GM19043 (cell line): ENCODE results near the gene CUTA.

Experiments
- ATAC-seq: cut with Tn5 transposase; IDR thresholded peaks from one replicate; pipeline ENCODE4 v1.9.1; 2021; ENCODE audit warnings: low read depth; ENCODE audit not compliant: unreplicated experiment

The CUTA gene

GRCh38 chr6:33417903-33418689, at the start of gene CUTA:
Gene CUTA (minus strand): TSS chr6:33418107. CDS start chr6:33418000, 107 bp downstream.
- ATAC-seq = peak; percentile 80

GRCh38 chr6:33467091-33467490, 49.2 kb upstream of the CUTA start:
- ATAC-seq = no peak

DNA sequence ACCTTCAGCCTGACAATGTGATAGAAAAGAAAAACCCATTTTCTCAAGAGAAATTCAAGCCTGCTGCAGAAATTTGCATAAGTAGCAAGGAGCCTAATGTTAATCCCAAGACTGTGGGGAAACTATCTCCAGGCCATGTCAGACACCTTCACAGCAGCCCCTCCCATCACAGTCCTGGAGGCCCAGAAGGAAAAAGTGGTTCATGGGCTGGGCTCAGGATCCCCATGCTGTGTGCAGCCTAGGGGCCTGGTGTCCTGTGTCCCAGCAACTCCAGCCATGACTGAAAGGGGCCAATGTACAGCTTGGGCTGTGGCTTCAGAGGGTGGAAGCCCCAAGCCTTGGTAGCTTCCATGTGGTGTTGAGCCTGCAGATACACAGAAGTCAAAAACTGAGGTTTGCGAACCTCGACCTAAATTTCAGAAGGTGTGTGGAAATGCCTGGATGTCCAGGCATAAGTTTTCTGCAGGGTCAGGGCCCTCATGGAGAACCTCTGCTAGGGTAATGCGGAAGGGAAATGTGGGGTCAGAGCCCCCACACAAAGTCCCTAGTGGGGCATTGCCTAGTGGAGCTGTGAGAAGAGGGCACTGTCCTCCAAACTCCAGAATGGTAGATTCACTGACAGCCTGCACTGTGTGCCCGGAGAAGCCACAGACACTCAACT, 48.3 kb upstream of the CUTA start:
- no peak for ATAC-seq

GRCh38 chr6:33459226-33459625, 41.3 kb upstream of the CUTA start:
- no peak for ATAC-seq

- no peak for ATAC-seq
Observed at GRCh38 chr6:33458676-33459075, 40.8 kb upstream of the CUTA start.

- no peak for ATAC-seq
Observed at GRCh38 chr6:33456156-33456555, 38.2 kb upstream of the CUTA start.

GRCh38 chr6:33455051-33455450, 37.1 kb upstream of the CUTA start:
- no peak for ATAC-seq

DNA sequence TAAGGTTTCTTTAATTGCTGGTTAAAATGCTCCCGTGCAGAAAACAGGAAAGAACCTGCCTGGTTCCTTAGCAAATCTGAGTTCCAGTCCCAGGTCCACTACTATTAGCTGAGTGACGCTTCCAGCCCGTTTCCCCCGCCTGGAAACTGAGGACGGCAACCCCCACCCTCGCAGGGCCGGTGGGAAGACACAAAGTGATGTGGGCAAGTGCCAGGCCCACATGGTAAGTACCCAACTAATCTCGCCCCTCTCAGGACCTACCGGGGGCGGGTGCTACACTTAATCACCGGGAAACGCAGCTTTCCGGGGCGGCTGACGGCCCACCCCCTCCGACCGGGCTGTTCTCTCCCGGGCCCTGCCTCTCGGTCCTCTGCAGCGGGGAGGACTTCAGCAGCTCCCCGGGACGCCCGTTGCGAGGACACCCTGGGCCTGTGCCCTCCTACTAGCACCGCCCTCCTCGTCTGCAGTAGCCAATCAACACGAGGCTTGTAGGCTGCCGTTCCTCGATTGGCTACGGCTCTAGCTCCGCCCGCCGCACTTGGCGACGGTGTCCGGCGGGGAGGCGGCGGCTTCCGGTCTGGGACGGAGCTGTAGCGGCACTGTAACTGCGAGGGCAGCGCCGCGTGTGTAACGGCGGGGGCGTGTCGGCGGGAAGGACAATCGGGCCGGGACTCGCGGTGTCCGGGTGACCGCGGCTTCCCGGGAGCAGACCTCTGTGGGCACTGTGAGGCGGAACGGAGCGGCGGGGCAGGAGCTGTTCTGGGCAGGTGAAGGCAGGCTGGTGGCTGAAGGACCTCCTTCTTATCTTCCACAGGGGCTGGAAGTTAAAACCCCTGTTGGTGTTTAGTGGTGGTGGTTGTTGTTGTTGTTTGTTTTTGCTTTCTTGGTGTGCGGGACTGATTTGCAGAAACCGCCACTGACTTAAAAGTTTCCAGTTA, 36.4 kb upstream of the CUTA start, which contains the start of gene ZBTB9:
TSS of gene ZBTB9 (plus strand) at position 568 of the 938 bp plus-strand sequence. CDS start 525 bp downstream, outside the sequence.
- ATAC-seq = peak; percentile 99

- ATAC-seq = no peak
Observed at GRCh38 chr6:33453393-33454008, 35.6 kb upstream of the CUTA start.

DNA sequence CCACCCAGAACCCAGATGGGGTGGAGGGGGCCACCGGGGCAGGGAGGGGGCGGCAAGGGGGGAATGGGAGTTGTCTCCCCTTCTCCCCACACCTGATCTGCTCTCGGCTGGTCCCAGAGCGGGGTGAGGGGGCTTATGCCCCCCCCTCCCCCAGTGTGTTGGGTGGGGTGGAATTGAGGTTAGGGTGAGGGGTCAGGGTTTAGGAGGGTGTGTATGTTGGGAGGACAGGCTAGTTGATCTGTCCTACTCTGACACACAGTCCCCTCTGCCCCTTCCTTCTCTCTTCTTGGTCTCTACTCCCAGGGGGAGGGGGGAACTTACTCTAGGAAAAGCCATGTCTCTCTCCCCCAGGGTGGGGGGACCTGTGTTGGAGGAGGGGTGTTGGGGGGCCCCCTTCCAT, 34.6 kb upstream of the CUTA start:
- no peak for ATAC-seq

DNA sequence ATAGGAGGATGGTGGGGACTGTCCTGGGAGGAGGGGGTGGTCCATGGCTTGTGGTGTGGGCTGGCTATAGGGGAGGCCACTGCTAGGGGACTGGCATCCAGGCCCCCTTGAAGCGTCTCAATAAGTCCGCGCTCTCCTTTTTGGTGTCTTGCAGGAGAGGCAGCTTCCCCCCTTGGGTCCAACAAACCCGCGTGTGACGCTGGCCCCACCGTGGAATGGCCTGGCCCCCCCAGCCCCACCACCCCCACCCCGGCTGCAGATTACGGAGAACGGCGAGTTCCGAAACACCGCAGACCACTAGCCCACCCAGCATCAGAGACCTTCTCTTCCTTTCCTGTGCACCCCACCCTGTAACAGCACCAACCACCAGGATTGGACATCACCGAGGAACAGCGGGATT, 33.7 kb upstream of the CUTA start:
- ATAC-seq = no peak

GRCh38 chr6:33450434-33450833, 32.5 kb upstream of the CUTA start:
- no peak for ATAC-seq

- no peak for ATAC-seq
Observed at GRCh38 chr6:33446356-33446755, 28.4 kb upstream of the CUTA start.

GRCh38 chr6:33445119-33445603, 27.3 kb upstream of the CUTA start:
- no peak for ATAC-seq

DNA sequence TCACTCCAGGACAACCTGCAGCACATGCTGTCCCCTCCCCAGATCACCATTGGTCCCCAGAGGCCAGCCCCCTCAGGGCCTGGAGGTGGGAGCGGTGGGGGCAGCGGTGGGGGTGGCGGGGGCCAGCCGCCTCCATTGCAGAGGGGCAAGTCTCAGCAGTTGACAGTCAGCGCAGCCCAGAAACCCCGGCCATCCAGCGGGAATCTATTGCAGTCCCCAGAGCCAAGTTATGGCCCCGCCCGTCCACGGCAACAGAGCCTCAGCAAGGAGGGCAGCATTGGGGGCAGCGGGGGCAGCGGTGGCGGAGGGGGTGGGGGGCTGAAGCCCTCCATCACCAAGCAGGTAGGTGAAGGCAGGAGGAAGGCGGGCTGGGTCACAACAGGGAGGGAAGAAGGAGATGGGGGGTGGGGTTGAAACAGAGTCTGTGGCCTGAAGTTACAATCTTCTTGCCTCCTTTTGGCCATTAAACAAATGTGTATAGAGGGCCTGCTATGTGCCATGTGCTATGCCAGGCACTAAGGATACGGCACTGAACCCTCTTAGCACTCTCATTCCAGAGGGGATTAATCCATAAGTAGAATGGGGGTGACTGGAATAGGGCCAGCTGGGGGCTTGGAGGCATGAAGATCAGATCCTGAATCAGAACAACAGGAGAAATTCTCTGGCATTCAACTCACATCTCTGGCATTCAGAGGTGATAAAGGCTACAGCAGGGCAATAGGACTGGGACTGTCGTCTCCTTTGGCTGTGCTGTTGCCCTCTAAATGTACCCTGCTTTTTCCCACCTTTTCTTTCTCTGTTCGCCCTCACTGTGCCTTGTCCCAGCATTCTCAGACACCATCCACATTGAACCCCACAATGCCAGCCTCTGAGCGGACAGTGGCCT, 26.0 kb upstream of the CUTA start:
- no peak for ATAC-seq

- ATAC-seq = no peak
Observed at GRCh38 chr6:33443025-33443424, 25.1 kb upstream of the CUTA start.

DNA sequence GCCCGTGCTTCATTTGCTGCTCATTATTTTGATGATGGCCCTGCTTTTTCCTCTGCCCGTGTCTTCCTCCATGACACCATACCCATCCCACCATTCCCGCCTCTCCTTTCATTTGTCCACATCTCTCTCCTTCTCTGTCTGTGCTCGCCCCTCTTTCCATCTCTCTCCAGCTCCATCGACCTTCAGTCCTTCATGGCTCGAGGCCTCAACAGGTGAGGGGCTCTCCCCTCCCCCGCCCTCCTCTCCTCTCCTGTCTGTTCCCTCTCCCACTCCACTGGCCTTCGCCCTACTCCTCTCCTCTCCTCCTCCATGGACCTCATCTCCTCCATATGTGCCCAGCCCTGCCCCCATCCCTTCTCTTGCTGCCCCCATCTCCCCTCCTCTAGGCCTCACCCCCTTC, 24.4 kb upstream of the CUTA start:
- no peak for ATAC-seq

DNA sequence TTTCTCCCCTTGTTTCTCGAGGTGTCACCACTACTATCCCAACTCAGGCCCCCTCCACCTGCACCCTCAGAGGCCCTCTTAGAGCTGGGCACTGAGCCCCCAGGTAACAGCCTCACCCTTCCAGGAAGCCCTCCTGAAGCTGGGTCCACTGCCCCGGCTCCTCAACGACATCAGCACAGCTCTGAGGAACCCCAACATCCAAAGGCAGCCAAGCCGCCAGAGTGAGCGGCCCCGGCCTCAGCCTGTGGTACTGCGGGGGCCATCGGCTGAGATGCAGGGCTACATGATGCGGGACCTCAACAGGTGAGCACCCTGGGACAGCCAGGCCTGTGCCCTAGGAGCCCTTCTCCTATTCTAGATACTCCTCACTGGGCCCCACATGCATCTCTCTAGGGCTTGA, 23.6 kb upstream of the CUTA start:
- ATAC-seq = no peak

DNA sequence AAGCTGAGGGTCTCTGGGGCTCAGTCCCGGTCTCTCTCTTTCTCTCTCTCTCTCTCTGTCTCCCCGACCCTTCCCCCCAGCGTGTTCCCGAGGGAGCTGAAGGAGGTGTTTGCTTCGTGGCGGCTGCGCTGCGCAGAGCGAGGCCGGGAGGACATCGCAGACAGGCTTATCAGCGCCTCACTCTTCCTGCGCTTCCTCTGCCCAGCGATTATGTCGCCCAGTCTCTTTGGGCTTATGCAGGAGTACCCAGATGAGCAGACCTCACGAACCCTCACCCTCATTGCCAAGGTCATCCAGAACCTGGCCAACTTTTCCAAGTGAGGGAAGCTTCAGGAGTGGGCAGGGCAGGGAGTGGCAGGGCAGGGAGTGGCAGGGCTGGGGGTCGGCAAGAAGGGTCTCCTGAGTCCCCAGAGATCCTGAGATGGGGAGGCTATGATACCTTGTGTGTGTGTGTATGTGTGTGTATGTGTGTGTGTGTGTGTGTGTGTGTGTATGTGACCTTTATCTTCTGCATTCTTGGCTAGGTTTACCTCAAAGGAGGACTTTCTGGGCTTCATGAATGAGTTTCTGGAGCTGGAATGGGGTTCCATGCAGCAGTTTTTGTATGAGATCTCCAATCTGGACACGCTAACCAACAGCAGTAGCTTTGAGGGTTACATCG, 22.9 kb upstream of the CUTA start:
- ATAC-seq = no peak
